ENCODE data around the gene FMNL2.
"Not testable (repeated sequence)": the region's sequence is repeated elsewhere in the genome, so short reads cannot be mapped to it uniquely, and the experiment has no call there.

Gene FMNL2

DNA sequence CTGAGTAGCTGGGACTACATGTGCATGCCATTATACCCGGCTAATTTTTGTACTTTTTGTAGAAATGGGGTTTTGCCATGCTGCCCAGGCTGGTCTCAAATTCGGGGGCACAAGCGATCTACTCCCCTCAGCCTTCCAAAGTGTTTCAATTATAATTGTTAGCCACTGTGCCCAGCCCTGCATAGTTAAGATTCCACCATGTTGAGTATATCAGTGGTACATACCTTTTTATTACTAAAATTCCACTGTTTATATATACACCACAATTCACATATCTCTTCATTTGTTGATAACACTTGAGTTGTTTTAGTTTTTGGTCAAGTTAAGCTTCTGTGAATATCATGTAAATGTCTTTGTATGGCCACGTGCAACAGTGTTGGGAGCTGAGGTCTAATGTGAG is 12.8 kb upstream of the FMNL2 start:
- Histone ChIP-seq H3K4me2 (ENCODE audit: low read length) (no peak overlapping the region), H3K9ac (ENCODE audit: low read depth, low read length) (no peak overlapping the region), H3K4me1 (ENCODE audit: control insufficient read depth, insufficient read depth, low read length) (peaks cover 11% of the 10 kb centered on the region), H3K27me3 (ENCODE audit: control insufficient read depth, insufficient read depth, low read length) (no peaks in the 10 kb centered on the region), H3K36me3 (ENCODE audit: insufficient read depth, low read length) (no peaks in the 10 kb centered on the region), H3K9me3 (replicated peaks; ENCODE audit: low read length) (no peaks in the 10 kb centered on the region), H3K4me3 (ENCODE audit: low read length) (no peak overlapping the region)

GRCh38 chr2:152325126-152325525 is 9.8 kb upstream of the FMNL2 start:
- H3K36me3 ChIP-seq (ENCODE audit: insufficient read depth, low read length); H3K9me3 ChIP-seq (replicated peaks; ENCODE audit: low read length); H3K4me1 ChIP-seq (ENCODE audit: control insufficient read depth, insufficient read depth, low read length); H3K4me2 ChIP-seq (ENCODE audit: low read length); H3K4me3 ChIP-seq (ENCODE audit: low read length); H3K9ac ChIP-seq (ENCODE audit: low read depth, low read length); H3K27me3 ChIP-seq (ENCODE audit: control insufficient read depth, insufficient read depth, low read length): not testable (repeated sequence)

DNA sequence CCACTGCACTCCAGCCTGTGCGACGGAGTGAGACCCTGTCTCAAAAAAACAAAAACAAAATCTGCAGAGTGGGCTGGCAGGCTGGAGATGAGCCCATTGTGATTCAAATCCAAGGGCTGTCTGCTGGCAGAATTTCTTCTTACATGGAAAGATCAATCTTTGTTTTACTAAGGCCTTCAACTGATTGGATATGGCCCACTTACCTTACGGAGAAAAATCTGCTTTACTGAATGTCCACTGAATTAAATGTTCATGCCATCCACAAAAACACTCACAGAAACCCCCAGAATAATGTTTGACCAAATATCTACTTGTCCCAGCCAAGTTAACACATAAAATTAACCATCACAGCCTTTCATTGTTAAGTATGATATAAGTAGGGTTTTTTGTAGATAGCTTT is 8.3 kb upstream of the FMNL2 start:
- Histone ChIP-seq H3K9me3 (replicated peaks; ENCODE audit: low read length) (no peaks in the 10 kb centered on the region), H3K4me1 (ENCODE audit: control insufficient read depth, insufficient read depth, low read length) (peaks cover 7% of the 10 kb centered on the region), H3K27me3 (ENCODE audit: control insufficient read depth, insufficient read depth, low read length) (no peaks in the 10 kb centered on the region), H3K4me3 (ENCODE audit: low read length) (no peak overlapping the region), H3K9ac (ENCODE audit: low read depth, low read length) (no peak overlapping the region), H3K36me3 (ENCODE audit: insufficient read depth, low read length) (no peaks in the 10 kb centered on the region), H3K4me2 (ENCODE audit: low read length) (no peak overlapping the region)

DNA sequence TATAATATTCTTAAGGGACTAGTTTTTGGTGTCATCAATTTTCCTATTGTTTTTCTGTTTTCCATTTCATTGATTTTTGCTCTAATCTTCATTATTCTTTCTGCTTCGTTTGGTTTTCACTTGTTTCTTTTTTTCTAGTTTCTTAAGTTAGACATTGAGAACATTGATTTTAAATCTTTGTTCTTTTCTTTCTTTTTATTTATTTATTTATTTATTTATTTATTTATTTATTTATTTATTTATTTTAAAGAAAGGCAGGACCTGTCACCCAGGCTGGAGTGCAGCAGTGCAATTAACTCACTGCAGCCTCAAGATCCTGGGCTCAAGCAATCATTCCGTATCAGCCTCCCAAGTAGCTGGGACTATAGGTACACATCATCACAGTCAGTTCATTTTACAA is 7.0 kb upstream of the FMNL2 start:
- Histone ChIP-seq H3K27me3 (ENCODE audit: control insufficient read depth, insufficient read depth, low read length) (no peaks in the 10 kb centered on the region), H3K36me3 (ENCODE audit: insufficient read depth, low read length) (no peaks in the 10 kb centered on the region), H3K4me3 (ENCODE audit: low read length) (no peak overlapping the region), H3K9me3 (replicated peaks; ENCODE audit: low read length) (no peaks in the 10 kb centered on the region), H3K4me2 (ENCODE audit: low read length) (no peak overlapping the region), H3K4me1 (ENCODE audit: control insufficient read depth, insufficient read depth, low read length) (no peaks in the 10 kb centered on the region), H3K9ac (ENCODE audit: low read depth, low read length) (no peak overlapping the region)

GRCh38 chr2:152330235-152330866 is 4.6 kb upstream of the FMNL2 start:
- Histone ChIP-seq H3K4me1 (ENCODE audit: control insufficient read depth, insufficient read depth, low read length) (peaks cover 5% of the 10 kb centered on the region), H3K36me3 (ENCODE audit: insufficient read depth, low read length) (no peaks in the 10 kb centered on the region), H3K9me3 (replicated peaks; ENCODE audit: low read length) (no peaks in the 10 kb centered on the region), H3K4me3 (ENCODE audit: low read length) (no peak overlapping the region), H3K4me2 (ENCODE audit: low read length) (no peak overlapping the region), H3K27me3 (ENCODE audit: control insufficient read depth, insufficient read depth, low read length) (no peaks in the 10 kb centered on the region), H3K9ac (ENCODE audit: low read depth, low read length) (no peak overlapping the region)

- Histone ChIP-seq H3K4me3 (ENCODE audit: low read length) (peak overlapping the region; percentile 93), H3K27me3 (ENCODE audit: control insufficient read depth, insufficient read depth, low read length) (no peaks in the 10 kb centered on the region), H3K4me2 (ENCODE audit: low read length) (peak overlapping the region; percentile 89), H3K9ac (ENCODE audit: low read depth, low read length) (peak overlapping the region; percentile 89), H3K9me3 (replicated peaks; ENCODE audit: low read length) (no peaks in the 10 kb centered on the region), H3K36me3 (ENCODE audit: insufficient read depth, low read length) (no peaks in the 10 kb centered on the region), H3K4me1 (ENCODE audit: control insufficient read depth, insufficient read depth, low read length) (peaks cover 12% of the 10 kb centered on the region)
Observed at GRCh38 chr2:152334701-152335015, 316 bp upstream of the FMNL2 start.

GRCh38 chr2:152335726-152336118 is 748 bp downstream of the FMNL2 start:
- H3K9me3 ChIP-seq (replicated peaks; ENCODE audit: low read length) = no peaks in the 10 kb centered on the region
- H3K4me1 ChIP-seq (ENCODE audit: control insufficient read depth, insufficient read depth, low read length) = peaks cover 12% of the 10 kb centered on the region
- peak overlapping the region; percentile 93 for H3K4me3 ChIP-seq (ENCODE audit: low read length)
- H3K4me2 ChIP-seq (ENCODE audit: low read length) = peak overlapping the region; percentile 89
- H3K9ac ChIP-seq (ENCODE audit: low read depth, low read length) = peak overlapping the region; percentile 89
- H3K27me3 ChIP-seq (ENCODE audit: control insufficient read depth, insufficient read depth, low read length) = no peaks in the 10 kb centered on the region
- H3K36me3 ChIP-seq (ENCODE audit: insufficient read depth, low read length) = no peaks in the 10 kb centered on the region

DNA sequence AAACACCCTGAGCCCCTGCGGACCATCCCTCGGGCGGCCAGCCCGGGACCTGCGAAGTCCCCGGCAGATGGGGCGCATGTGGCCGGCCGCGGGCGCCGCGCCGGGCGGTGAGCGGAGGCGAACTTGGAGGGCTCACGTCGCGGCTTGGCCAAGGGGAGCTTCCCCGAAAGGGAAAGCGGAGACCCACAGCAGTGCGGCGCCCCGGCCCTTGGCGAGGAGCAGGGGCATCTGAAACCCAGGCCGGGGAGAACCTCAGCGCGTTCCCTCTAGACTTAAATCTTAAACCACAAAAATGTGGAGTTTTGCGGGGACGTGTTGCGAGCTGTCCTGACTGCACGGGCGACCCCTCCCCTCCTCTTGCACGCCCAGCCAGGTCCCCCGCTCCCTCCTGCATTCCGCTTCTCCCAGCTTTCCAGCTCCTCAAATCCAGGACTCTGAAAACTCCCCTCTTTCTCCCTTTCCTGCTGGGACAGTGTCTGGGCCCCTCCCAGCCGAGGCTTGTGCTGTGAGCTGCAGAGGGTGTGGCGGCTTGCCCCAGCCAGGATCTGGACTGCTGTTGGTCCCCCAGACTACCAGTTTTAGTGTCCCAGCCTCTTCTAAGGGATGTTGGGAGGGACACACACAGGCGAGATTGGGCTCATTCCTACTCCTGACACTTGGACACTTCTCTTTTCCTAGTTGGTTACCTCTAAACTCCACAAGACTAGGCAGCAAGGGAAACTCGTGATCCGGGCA is 1.3 kb downstream of the FMNL2 start:
- Histone ChIP-seq H3K4me3 (ENCODE audit: low read length) (peak overlapping the region; percentile 93), H3K27me3 (ENCODE audit: control insufficient read depth, insufficient read depth, low read length) (no peaks in the 10 kb centered on the region), H3K9ac (ENCODE audit: low read depth, low read length) (peak overlapping the region; percentile 89), H3K4me2 (ENCODE audit: low read length) (peak overlapping the region; percentile 89), H3K4me1 (ENCODE audit: control insufficient read depth, insufficient read depth, low read length) (peaks cover 12% of the 10 kb centered on the region), H3K36me3 (ENCODE audit: insufficient read depth, low read length) (no peaks in the 10 kb centered on the region), H3K9me3 (replicated peaks; ENCODE audit: low read length) (no peaks in the 10 kb centered on the region)

DNA sequence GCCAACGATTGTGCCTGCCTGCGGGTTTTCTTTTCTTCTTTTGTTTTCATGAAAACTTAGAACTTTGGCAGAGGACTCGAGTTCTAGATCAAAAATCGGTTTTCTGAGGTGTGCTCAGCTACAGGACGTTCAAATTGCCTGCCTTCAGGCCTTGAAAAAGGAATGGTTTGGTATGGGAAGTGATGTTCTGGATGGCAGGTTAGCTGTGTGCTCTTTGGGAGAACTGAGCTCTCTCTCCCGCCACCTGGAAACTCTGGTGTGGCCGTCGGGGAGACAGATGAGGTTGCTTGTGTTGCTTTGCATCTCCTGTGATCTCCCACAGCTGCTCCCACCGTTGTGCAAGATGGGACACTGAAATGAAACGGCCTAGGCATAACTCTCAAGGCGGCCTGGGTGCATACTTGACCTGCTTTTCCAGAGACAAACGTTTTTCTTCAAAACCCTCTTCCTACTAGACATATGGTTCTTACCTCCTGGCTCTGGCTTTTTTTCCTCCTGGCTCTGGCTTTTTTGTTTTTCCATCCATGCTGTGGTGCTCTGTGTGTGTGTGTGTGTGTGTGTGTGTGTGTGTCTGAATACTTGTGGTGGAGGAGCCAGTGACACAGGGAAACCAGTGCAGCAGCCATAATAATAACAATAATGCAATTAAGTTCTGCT is 2.0 kb downstream of the FMNL2 start:
- peak overlapping the region; percentile 93 for H3K4me3 ChIP-seq (ENCODE audit: low read length)

GRCh38 chr2:152337511-152337903 is 2.5 kb downstream of the FMNL2 start:
- Histone ChIP-seq H3K9ac (ENCODE audit: low read depth, low read length) (peak overlapping the region; percentile 89), H3K9me3 (replicated peaks; ENCODE audit: low read length) (no peaks in the 10 kb centered on the region), H3K27me3 (ENCODE audit: control insufficient read depth, insufficient read depth, low read length) (no peaks in the 10 kb centered on the region), H3K4me2 (ENCODE audit: low read length) (peak overlapping the region; percentile 89), H3K4me1 (ENCODE audit: control insufficient read depth, insufficient read depth, low read length) (peaks cover 12% of the 10 kb centered on the region), H3K36me3 (ENCODE audit: insufficient read depth, low read length) (no peaks in the 10 kb centered on the region), H3K4me3 (ENCODE audit: low read length) (peak overlapping the region; percentile 93)

More for the DNA sequence above, 2.0 kb downstream of the FMNL2 start:
- peaks cover 12% of the 10 kb centered on the region for H3K4me1 ChIP-seq (ENCODE audit: control insufficient read depth, insufficient read depth, low read length)
- no peaks in the 10 kb centered on the region for H3K36me3 ChIP-seq (ENCODE audit: insufficient read depth, low read length)
- H3K4me2 ChIP-seq (ENCODE audit: low read length) = peak overlapping the region; percentile 89
- peak overlapping the region; percentile 89 for H3K9ac ChIP-seq (ENCODE audit: low read depth, low read length)
- no peaks in the 10 kb centered on the region for H3K9me3 ChIP-seq (replicated peaks; ENCODE audit: low read length)
- no peaks in the 10 kb centered on the region for H3K27me3 ChIP-seq (ENCODE audit: control insufficient read depth, insufficient read depth, low read length)

- no peak overlapping the region for H3K4me3 ChIP-seq (ENCODE audit: low read length)
Observed at GRCh38 chr2:152339556-152340286, 4.7 kb downstream of the FMNL2 start.

More at GRCh38 chr2:152339556-152340286, 4.7 kb downstream of the FMNL2 start:
- Histone ChIP-seq H3K4me2 (ENCODE audit: low read length) (no peak overlapping the region), H3K9me3 (replicated peaks; ENCODE audit: low read length) (no peaks in the 10 kb centered on the region), H3K4me1 (ENCODE audit: control insufficient read depth, insufficient read depth, low read length) (peaks cover 8% of the 10 kb centered on the region), H3K27me3 (ENCODE audit: control insufficient read depth, insufficient read depth, low read length) (no peaks in the 10 kb centered on the region), H3K9ac (ENCODE audit: low read depth, low read length) (no peak overlapping the region), H3K36me3 (ENCODE audit: insufficient read depth, low read length) (peaks cover 4% of the 10 kb centered on the region)

Measured in skeletal muscle satellite cell (primary cell).